Measurements from ENCODE around the gene PARP12.

The PARP12 gene

GRCh38 chr7:140035400-140036223, 27.1 kb downstream of the PARP12 start:
- no peak for DNase-seq (ENCODE audit: low read depth)

GRCh38 chr7:140034421-140034820, 28.3 kb downstream of the PARP12 start:
- DNase-seq (ENCODE audit: low read depth): no peak

GRCh38 chr7:140033779-140034363, 28.9 kb downstream of the PARP12 start:
- DNase-seq (ENCODE audit: low read depth): no peak

- no peak for DNase-seq (ENCODE audit: low read depth)
Measured at GRCh38 chr7:140033036-140033435, 29.7 kb downstream of the PARP12 start.

GRCh38 chr7:140031364-140031763, 31.4 kb downstream of the PARP12 start:
- DNase-seq (ENCODE audit: low read depth): no peak

GRCh38 chr7:140029072-140029471, 33.7 kb downstream of the PARP12 start:
- no peak for DNase-seq (ENCODE audit: low read depth)

- no peak for DNase-seq (ENCODE audit: low read depth)
Measured at GRCh38 chr7:140028311-140028710, 34.4 kb downstream of the PARP12 start.

GRCh38 chr7:140027858-140028257, 34.9 kb downstream of the PARP12 start:
- no peak for DNase-seq (ENCODE audit: low read depth)

GRCh38 chr7:140026935-140027334, 35.8 kb downstream of the PARP12 start:
- DNase-seq (ENCODE audit: low read depth): no peak

- no peak for DNase-seq (ENCODE audit: low read depth)
Measured at GRCh38 chr7:140025814-140026433, 36.8 kb downstream of the PARP12 start.

- no peak for DNase-seq (ENCODE audit: low read depth)
Measured at GRCh38 chr7:140025241-140025640, 37.5 kb downstream of the PARP12 start.

GRCh38 chr7:140024585-140024984, 38.2 kb downstream of the PARP12 start:
- DNase-seq (ENCODE audit: low read depth): no peak

GRCh38 chr7:140023728-140024127, 39.0 kb downstream of the PARP12 start:
- DNase-seq (ENCODE audit: low read depth): no peak

GRCh38 chr7:140022582-140023211, 40.1 kb downstream of the PARP12 start:
- DNase-seq (ENCODE audit: low read depth): no peak

GRCh38 chr7:140021603-140022002, 41.1 kb downstream of the PARP12 start:
- DNase-seq (ENCODE audit: low read depth): no peak

GRCh38 chr7:140019606-140020005, 43.1 kb downstream of the PARP12 start:
- DNase-seq (ENCODE audit: low read depth): no peak

- no peak for DNase-seq (ENCODE audit: low read depth)
Measured at GRCh38 chr7:140019172-140019571, 43.6 kb downstream of the PARP12 start.

- no peak for DNase-seq (ENCODE audit: low read depth)
Measured at GRCh38 chr7:140018125-140019043, 44.4 kb downstream of the PARP12 start.

- DNase-seq (ENCODE audit: low read depth): no peak
Measured at GRCh38 chr7:140017543-140017942, 45.2 kb downstream of the PARP12 start.

GRCh38 chr7:140017034-140017433, 45.7 kb downstream of the PARP12 start:
- no peak for DNase-seq (ENCODE audit: low read depth)

- DNase-seq (ENCODE audit: low read depth): no peak
Measured at GRCh38 chr7:140016540-140016939, 46.2 kb downstream of the PARP12 start.
